Ovary (tissue), 9 donors: ENCODE results near the gene COL4A1. TPM values are rescaled to one million over a fixed set of nuclear protein-coding genes. Genes with fewer than 3 reads are reported as not detected.

Experiments
- DNase-seq, 5 donors: peaks; one replicate each; pipeline ENCODE4 v3.0.0-alpha.2; 2019 to 2020
- H3K27ac ChIP-seq, 2 donors: fragments of 200-600 bp; one replicate each; pipeline versions ENCODE4 v1.5.1 to v1.8.0; 2019 to 2022
- H3K27me3 ChIP-seq: fragments of 200-600 bp; one replicate; pipeline ENCODE4 v1.8.0; 2022
- H3K36me3 ChIP-seq: fragments of 200-600 bp; sonication (generic); one replicate; pipeline ENCODE4 v1.5.1; 2019
- H3K4me1 ChIP-seq: one replicate; pipeline ENCODE4 v1.8.1; 2013; ENCODE audit warnings: mild to moderate bottlenecking, moderate library complexity; ENCODE audit not compliant: insufficient read depth
- H3K4me3 ChIP-seq: fragments of 200-600 bp; sonication (generic); one replicate; pipeline ENCODE4 v1.5.1; 2017
- H3K9me3 ChIP-seq, 2 donors: fragments of 200-600 bp in 1 of 2; sonication (generic) in 1 of 2; one replicate each; pipeline versions ENCODE4 v1.5.1 to v1.8.1; 2013 to 2019; ENCODE audit warnings: mild to moderate bottlenecking in 1 of 2, moderate library complexity in 1 of 2
- EP300 ChIP-seq: sonication (generic); formaldehyde crosslinking; IDR thresholded peaks from one replicate; pipeline ENCODE4 v1.6.1; 2017; ENCODE audit warnings: antibody characterized with exemption
- POLR2A ChIP-seq: fragments of 450-650 bp; IDR thresholded peaks from one replicate; pipeline ENCODE4 v1.6.1; 2017; ENCODE audit warnings: antibody characterized with exemption, mild to moderate bottlenecking, moderate library complexity
- WGBS, 3 donors: extraction: QIAGEN DNeasy Blood & Tissue Kit in 1 of 3; methylation state at CpG; one replicate each; pipeline versions ENCODE4 v1.1.5 to v1.1.7; 2013 to 2017; 5-methylcytosine and 5-hydroxymethylcytosine counted together
- intact Hi-C, 4 donors: fragments of 100-400 bp; cut with DNase I; formaldehyde crosslinking; loops; one replicate each; pipeline versions ENCODE4 v1.11.0 to v1.15.1; 2022 to 2023
- polyA plus RNA-seq, 2 donors: library from polyadenylated mRNA; stranded (reverse); fragments of 200-250 nt in 1 of 2; fragments of 350-450 nt in 1 of 2; fragmentation: Illumina TruSeq in 1 of 2; extraction: RNeasy Lipid Tissue Mini Kit (QIAGEN cat#74804) in 1 of 2; gene quantifications; one replicate each; pipeline ENCODE4 v1.2.3, GENCODE V29; 2013 to 2014
- total RNA-seq, 7 donors: library from RNA; depleted of rRNA in 2 of 7; stranded (reverse); fragments of >200 nt in 2 of 7; fragmentation: NEBNext Ultra II Directional in 3 of 7; extraction: Animal tissue kit (Norgen Biotek cat#: 25700) in 3 of 7; gene quantifications; one replicate each; pipeline versions ENCODE4 v1.1.0 to v1.2.4, GENCODE V29; 2016 to 2023
- TF ChIP-seq, protein P1 (sequence below), 3 donors: fragments of 450-650 bp in 2 of 3; fragments of 200-600 bp in 1 of 3; IDR thresholded peaks; one replicate each; pipeline versions ENCODE4 v1.5.1 to v1.8.0; 2016 to 2022; ENCODE audit warnings: antibody characterized with exemption in 3 of 3, mild to moderate bottlenecking in 1 of 3
- donor health status: DM: no; HTN: no; CAD: no; lungs with moderate emphysema.
- donor health status: DM: no; HTN: no; CAD: no.
- donor health status: Bipolar disorder and iron deficiency.
- donor health status: DM: yes; HTN: yes; CAD: no.
- donor health status: DM: no; HTN: no; CAD: no.
- donor health status: DM: yes; HTN: yes; CAD: no.

Gene COL4A1
- total and polyA plus RNA-seq, 9 donors = 42.3 to 421 (median 87.5) TPM

DNA sequence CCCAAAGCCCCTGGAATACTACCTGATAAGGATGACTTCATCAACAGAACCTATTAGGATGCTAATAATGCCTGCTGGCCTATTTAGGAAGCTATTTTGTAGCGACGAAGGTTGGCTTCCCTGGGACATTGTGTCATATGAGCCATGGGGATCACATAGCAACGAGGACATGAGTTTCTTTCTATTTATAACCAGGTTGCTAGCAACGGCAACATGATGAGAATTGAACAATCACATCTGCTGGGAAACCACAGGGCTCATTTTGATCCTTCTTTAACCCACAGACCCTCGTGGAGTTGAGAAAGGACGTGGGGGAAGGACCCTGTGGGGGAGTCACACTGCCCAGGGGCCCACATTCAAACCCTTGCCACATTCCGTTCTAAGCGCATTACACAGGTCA is 172.2 kb downstream of the COL4A1 start:
- DNase-seq = no peak
- H3K27me3 ChIP-seq = no peaks in the 10 kb centered on the region

DNA sequence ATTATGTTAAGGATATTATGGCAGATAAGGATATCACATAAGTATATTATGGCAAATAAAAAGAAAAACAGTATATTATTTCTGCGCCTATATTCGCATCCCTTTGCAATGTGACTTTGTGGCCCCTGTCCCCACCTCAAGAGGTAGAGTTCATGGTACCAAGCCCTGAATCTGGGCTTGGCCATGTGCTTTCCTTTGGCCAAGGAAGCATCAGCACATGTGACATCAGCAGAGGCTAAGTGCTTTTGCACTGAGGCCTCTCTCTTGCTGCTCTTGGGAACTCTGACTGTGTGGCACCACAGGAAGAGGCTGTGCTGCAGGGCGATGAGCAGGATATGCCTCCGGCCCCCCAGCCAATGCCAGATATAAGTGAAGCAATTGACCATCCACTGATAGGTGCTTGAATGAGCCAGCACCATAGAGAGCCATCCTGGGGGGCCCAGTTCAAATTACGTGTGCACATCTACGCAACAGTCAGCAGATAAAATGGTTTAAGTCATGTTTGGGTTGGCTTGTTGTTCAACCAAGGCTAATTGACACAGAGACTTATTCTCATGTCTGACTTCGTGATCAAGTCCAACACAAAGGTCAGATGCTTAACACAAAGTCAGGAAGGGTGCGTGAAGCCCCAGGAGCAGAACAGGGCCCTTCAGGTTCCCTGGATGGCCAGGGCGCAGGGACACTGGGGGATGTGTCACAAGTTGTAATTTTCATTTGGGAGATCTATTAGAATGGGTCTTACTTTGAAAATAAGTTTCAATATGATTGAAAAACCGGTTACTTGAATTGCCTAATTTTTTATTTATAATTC is 173.3 kb downstream of the COL4A1 start:
- no peak overlapping the region for H3K27ac ChIP-seq

More for the DNA sequence above, 172.2 kb downstream of the COL4A1 start:
- H3K4me3 ChIP-seq = no peak overlapping the region
- no peaks in the 10 kb centered on the region for H3K9me3 ChIP-seq
- no peaks in the 10 kb centered on the region for H3K4me1 ChIP-seq
- TF ChIP-seq POLR2A (no peak), EP300 (no peak)
- TF ChIP-seq, protein P1, sequence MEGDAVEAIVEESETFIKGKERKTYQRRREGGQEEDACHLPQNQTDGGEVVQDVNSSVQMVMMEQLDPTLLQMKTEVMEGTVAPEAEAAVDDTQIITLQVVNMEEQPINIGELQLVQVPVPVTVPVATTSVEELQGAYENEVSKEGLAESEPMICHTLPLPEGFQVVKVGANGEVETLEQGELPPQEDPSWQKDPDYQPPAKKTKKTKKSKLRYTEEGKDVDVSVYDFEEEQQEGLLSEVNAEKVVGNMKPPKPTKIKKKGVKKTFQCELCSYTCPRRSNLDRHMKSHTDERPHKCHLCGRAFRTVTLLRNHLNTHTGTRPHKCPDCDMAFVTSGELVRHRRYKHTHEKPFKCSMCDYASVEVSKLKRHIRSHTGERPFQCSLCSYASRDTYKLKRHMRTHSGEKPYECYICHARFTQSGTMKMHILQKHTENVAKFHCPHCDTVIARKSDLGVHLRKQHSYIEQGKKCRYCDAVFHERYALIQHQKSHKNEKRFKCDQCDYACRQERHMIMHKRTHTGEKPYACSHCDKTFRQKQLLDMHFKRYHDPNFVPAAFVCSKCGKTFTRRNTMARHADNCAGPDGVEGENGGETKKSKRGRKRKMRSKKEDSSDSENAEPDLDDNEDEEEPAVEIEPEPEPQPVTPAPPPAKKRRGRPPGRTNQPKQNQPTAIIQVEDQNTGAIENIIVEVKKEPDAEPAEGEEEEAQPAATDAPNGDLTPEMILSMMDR (IDR thresholded peaks at IDR 0.05) = no peak
- no peak overlapping the region for H3K27ac ChIP-seq
- 69 to 74% (median 73%) methylated on average over 8 of the region's 8 CpGs for WGBS, 3 donors
- H3K36me3 ChIP-seq = no peaks in the 10 kb centered on the region
- intact Hi-C loops = no loop called here

DNA sequence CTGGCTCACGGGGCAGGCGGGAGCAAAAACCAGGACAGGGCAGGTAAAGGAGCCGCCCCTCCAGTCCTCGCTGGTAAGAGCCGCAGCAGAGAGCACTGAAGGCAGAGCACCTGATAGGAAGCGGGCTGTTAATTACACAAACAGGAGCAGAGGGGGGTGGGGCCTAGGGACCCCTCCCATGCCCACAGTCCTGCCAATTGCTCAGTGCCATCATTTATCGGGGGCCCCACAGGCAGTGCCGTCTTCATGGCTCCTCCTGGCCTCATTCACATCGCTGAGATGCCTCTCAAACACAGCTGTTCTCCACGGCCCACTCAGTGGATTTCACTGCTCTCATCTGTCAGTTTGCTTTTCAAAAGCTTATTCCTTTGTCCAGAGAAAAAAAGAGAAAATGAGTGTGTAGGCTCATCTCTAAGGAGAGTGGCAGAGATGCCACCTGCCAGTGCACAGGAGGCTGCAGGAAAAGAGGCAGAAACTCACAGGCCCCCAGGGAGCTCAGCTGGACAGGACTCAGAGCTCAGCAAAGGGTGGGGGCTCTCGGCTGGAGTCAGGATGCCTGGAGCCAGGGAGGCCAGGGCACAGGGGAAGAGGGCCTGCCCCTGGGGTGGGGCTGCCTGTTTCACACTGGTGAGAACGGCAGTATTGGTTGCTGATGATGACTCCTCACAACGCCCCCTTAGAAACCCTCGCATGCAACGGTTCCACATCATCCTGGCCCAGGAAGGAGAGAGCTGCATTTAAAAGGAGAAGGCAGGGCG is 174.6 kb downstream of the COL4A1 start:
- Histone ChIP-seq H3K4me3 (no peak overlapping the region), H3K9me3 (no peaks in the 10 kb centered on the region), H3K27ac (no peak overlapping the region), H3K27me3 (no peaks in the 10 kb centered on the region), H3K36me3 (no peaks in the 10 kb centered on the region), H3K4me1 (no peaks in the 10 kb centered on the region)
- intact Hi-C loops = no loop called here
- WGBS, 3 donors = 58 to 68% (median 60%) methylated on average over 16 of the region's 16 CpGs
- TF ChIP-seq POLR2A = no peak
- no peak for DNase-seq

More for the DNA sequence above, 173.3 kb downstream of the COL4A1 start:
- intact Hi-C loops = no loop called here
- WGBS, 3 donors = 86 to 94% (median 94%) methylated on average over 10 of the region's 10 CpGs
- H3K9me3 ChIP-seq = no peaks in the 10 kb centered on the region
- no peak for TF ChIP-seq POLR2A
- no peak for TF ChIP-seq EP300
- TF ChIP-seq, protein P1 (IDR thresholded peaks at IDR 0.05) = no peak
- no peaks in the 10 kb centered on the region for H3K27me3 ChIP-seq
- no peak overlapping the region for H3K4me3 ChIP-seq
- DNase-seq = no peak
- no peaks in the 10 kb centered on the region for H3K36me3 ChIP-seq
- H3K4me1 ChIP-seq = no peaks in the 10 kb centered on the region

DNA sequence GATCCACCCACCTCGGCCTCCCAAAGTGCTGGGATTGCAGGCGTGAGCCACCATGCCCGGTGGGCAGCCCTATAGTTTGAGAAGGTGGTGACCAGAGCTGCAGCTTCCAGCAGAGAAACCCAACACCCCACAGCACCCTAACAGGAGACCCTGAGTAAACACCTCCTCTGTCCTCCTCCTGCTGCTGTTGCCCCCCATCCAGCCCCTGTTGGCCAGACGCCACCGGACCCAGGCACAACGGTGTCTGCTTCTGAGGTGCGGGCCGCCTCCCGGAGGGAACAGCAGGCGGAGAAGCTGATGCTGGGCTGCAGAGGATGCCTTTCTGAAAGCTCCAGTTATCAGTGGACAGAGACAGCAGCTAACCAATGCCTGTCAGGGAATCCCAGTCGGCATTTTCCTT is 175.5 kb downstream of the COL4A1 start:
- Histone ChIP-seq H3K36me3 (no peaks in the 10 kb centered on the region), H3K4me1 (peaks cover 3% of the 10 kb centered on the region), H3K27me3 (no peaks in the 10 kb centered on the region), H3K9me3 (no peaks in the 10 kb centered on the region), H3K27ac (no peak overlapping the region), H3K4me3 (no peak overlapping the region)
- DNase-seq = no peak
- intact Hi-C loops = no loop called here
- TF ChIP-seq, protein P1 (IDR thresholded peaks at IDR 0.05) = no peak
- no peak for TF ChIP-seq EP300
- no peak for TF ChIP-seq POLR2A
- WGBS, 3 donors = 47 to 68% (median 68%) methylated on average over 11 of the region's 11 CpGs

DNA sequence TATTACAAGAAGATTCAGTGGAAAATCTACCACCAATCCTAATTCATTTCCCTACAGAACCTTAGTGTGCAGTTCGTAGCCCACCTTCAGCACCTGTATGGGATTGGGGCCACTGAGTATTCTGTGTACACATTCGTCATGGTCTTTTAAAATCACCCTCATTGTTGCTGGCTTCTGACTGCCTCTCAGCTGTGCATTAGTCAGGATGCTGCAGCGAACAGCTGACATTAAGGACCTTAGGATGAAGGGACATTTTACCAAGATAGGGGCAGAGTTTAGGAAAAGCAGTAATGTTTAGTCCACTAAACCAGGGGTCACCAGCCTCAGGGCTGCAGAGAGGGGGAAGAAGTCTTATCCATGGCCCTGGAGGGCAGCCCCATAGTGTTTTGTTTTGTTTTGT is 176.5 kb downstream of the COL4A1 start:
- 88 to 92% (median 88%) methylated on average over 3 of the region's 3 CpGs for WGBS, 3 donors
- peaks cover 6% of the 10 kb centered on the region for H3K4me1 ChIP-seq
- no peaks in the 10 kb centered on the region for H3K9me3 ChIP-seq
- H3K27ac ChIP-seq = no peak overlapping the region
- intact Hi-C loops = no loop called here
- H3K27me3 ChIP-seq = no peaks in the 10 kb centered on the region
- H3K4me3 ChIP-seq = no peak overlapping the region
- no peaks in the 10 kb centered on the region for H3K36me3 ChIP-seq
- no peak for TF ChIP-seq POLR2A
- no peak for TF ChIP-seq EP300
- TF ChIP-seq, protein P1 (IDR thresholded peaks at IDR 0.05) = no peak
- no peak for DNase-seq
